Left forelimb (tissue), 1 donor: ENCODE results near the gene CCDC9B.

Experiments used
- DNase-seq: peaks from one replicate; pipeline ENCODE4 v3.0.0-alpha.2; 2018; ENCODE audit warnings: low spot score

CCDC9B gene

GRCh38 chr15:40310001-40310959 is 30.5 kb downstream of the CCDC9B start:
- no peak for DNase-seq

- DNase-seq: no peak
Measured at GRCh38 chr15:40309344-40309862, 31.3 kb downstream of the CCDC9B start.

GRCh38 chr15:40307421-40308211 is 33.1 kb downstream of the CCDC9B start, which contains the start of gene PLCB2:
Gene PLCB2, minus strand, starts transcription at chr15:40307935. Its CDS starts 263 bp downstream, at chr15:40307672.
- DNase-seq: no peak

GRCh38 chr15:40306908-40307307 is 33.8 kb downstream of the CCDC9B start:
- DNase-seq: no peak

GRCh38 chr15:40306371-40306770 is 34.4 kb downstream of the CCDC9B start:
- DNase-seq: no peak

GRCh38 chr15:40305281-40305680 is 35.5 kb downstream of the CCDC9B start:
- no peak for DNase-seq

- DNase-seq: no peak
Measured at GRCh38 chr15:40303576-40303975, 37.2 kb downstream of the CCDC9B start.

- DNase-seq: no peak
Measured at GRCh38 chr15:40302981-40303380, 37.8 kb downstream of the CCDC9B start.

GRCh38 chr15:40302288-40302886 is 38.4 kb downstream of the CCDC9B start:
- no peak for DNase-seq

GRCh38 chr15:40301467-40302179 is 39.1 kb downstream of the CCDC9B start:
- DNase-seq: no peak

- no peak for DNase-seq
Measured at GRCh38 chr15:40300771-40301170, 40.0 kb downstream of the CCDC9B start.

GRCh38 chr15:40300367-40300766 is 40.4 kb downstream of the CCDC9B start:
- no peak for DNase-seq

GRCh38 chr15:40298216-40298935 is 42.4 kb downstream of the CCDC9B start:
- DNase-seq: no peak

- DNase-seq: no peak
Measured at GRCh38 chr15:40297356-40297755, 43.4 kb downstream of the CCDC9B start.

- DNase-seq: no peak
Measured at GRCh38 chr15:40296561-40297230, 44.0 kb downstream of the CCDC9B start.

GRCh38 chr15:40295877-40296560 is 44.7 kb downstream of the CCDC9B start:
- DNase-seq: no peak

- DNase-seq: no peak
Measured at GRCh38 chr15:40295297-40295696, 45.4 kb downstream of the CCDC9B start.

GRCh38 chr15:40293905-40294895 is 46.5 kb downstream of the CCDC9B start:
- no peak for DNase-seq
